Upper lobe of left lung (tissue), 4 donors: ENCODE measurements around the gene GOSR2.

Experiments
- EP300 ChIP-seq, 4 donors: sonication (generic); formaldehyde crosslinking; IDR thresholded peaks; one replicate each; pipeline ENCODE4 v1.5.1; 2017; ENCODE audit warnings: antibody characterized with exemption in 4 of 4, control low read depth in 2 of 4
- POLR2A ChIP-seq, 4 donors: fragments of 450-650 bp; IDR thresholded peaks; one replicate each; pipeline ENCODE4 v1.5.1; 2016 to 2017; ENCODE audit warnings: antibody characterized with exemption in 4 of 4, mild to moderate bottlenecking in 2 of 4
- POLR2AphosphoS5 ChIP-seq, 2 donors: sonication (generic); formaldehyde crosslinking; IDR thresholded peaks; one replicate each; pipeline ENCODE4 v1.5.1; 2017; ENCODE audit warnings: antibody characterized with exemption in 2 of 2
- TF ChIP-seq, protein P1 (sequence below), 6 experiments: fragments of 450-650 bp in 4 of 6; fragments of 200-600 bp in 2 of 6; sonication (generic) in 2 of 6; IDR thresholded peaks; one replicate each; pipeline ENCODE4 v1.5.1; 2016 to 2019; ENCODE audit warnings: antibody characterized with exemption in 6 of 6

DNA sequence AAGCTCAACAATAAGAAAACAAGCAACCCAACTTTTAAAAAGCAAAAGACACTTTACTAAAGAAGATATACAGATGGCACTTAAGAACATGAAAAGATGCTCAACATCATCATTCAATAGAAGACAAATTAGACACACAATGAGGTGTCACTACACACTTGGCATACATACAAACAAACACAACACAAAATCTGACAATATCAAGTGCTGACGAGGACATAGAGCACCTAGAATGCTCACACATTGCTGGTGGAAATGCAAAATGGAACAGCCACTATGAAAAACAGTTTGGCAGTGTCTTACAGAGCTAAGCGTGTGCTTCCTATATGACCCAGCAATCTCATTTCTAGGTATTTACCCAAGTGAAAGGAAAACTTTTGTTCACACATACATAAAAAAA, 37.2 kb downstream of the GOSR2 start:
- TF ChIP-seq POLR2AphosphoS5 (IDR thresholded peaks at IDR 0.05): no peak
- TF ChIP-seq, protein P1, sequence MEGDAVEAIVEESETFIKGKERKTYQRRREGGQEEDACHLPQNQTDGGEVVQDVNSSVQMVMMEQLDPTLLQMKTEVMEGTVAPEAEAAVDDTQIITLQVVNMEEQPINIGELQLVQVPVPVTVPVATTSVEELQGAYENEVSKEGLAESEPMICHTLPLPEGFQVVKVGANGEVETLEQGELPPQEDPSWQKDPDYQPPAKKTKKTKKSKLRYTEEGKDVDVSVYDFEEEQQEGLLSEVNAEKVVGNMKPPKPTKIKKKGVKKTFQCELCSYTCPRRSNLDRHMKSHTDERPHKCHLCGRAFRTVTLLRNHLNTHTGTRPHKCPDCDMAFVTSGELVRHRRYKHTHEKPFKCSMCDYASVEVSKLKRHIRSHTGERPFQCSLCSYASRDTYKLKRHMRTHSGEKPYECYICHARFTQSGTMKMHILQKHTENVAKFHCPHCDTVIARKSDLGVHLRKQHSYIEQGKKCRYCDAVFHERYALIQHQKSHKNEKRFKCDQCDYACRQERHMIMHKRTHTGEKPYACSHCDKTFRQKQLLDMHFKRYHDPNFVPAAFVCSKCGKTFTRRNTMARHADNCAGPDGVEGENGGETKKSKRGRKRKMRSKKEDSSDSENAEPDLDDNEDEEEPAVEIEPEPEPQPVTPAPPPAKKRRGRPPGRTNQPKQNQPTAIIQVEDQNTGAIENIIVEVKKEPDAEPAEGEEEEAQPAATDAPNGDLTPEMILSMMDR (IDR thresholded peaks at IDR 0.05): no peak
- TF ChIP-seq EP300 (IDR thresholded peaks at IDR 0.05): no peak
- no peak for TF ChIP-seq POLR2A (IDR thresholded peaks at IDR 0.05)
